HG02885 (cell line): ENCODE results near the gene TYW3.
A peak's percentile ranks its signal among the peaks of the same experiment; 100 is the strongest.

Experiments
- ATAC-seq: cut with Tn5 transposase; IDR thresholded peaks from one replicate; pipeline ENCODE4 v1.9.1; 2021; ENCODE audit warnings: mild to moderate bottlenecking; ENCODE audit not compliant: unreplicated experiment, poor library complexity

TYW3 gene

GRCh38 chr1:74779750-74780149 lies 46.8 kb downstream of the TYW3 start:
- ATAC-seq, result no peak

GRCh38 chr1:74780594-74780993 lies 47.6 kb downstream of the TYW3 start:
- no peak for ATAC-seq

GRCh38 chr1:74785944-74786343 lies 53.0 kb downstream of the TYW3 start:
- no peak for ATAC-seq

- ATAC-seq, result no peak
Measured at GRCh38 chr1:74790453-74790852, 57.5 kb downstream of the TYW3 start.

- no peak for ATAC-seq
Measured at GRCh38 chr1:74791491-74791890, 58.5 kb downstream of the TYW3 start.

GRCh38 chr1:74799119-74799657 lies 66.2 kb downstream of the TYW3 start:
- ATAC-seq, result no peak

- peak; percentile 76 for ATAC-seq
Measured at GRCh38 chr1:74811436-74812179, 78.7 kb downstream of the TYW3 start.

GRCh38 chr1:74812180-74812541 lies 79.2 kb downstream of the TYW3 start:
- ATAC-seq, result peak; percentile 89
